HG02938 (cell line): ENCODE results near the gene COX19.

Experiments used
- ATAC-seq: cut with Tn5 transposase; IDR thresholded peaks from one replicate; pipeline ENCODE4 v1.9.1; 2021; ENCODE audit warnings: mild to moderate bottlenecking, moderate library complexity; ENCODE audit not compliant: unreplicated experiment

COX19 gene

DNA sequence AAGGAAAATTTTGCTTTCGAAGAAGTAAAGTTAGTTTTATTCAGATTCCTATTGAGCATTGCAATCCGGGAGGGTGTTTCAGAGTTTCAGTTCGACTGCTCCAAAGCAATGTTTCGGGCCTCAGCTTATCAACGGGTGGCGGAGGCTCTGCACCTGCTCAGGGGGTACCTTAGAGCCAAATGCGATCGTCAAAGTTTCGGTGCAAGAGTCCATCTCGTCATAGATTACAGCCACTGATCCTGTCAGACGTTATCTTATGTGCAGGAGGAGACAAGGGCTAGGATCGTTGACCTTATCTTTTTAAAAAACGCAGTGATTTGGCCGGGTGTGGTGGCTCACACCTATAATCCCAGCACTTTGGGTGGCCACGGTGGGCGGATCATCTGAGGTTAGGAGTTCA lies 3.8 kb upstream of the COX19 start:
- ATAC-seq = no peak

DNA sequence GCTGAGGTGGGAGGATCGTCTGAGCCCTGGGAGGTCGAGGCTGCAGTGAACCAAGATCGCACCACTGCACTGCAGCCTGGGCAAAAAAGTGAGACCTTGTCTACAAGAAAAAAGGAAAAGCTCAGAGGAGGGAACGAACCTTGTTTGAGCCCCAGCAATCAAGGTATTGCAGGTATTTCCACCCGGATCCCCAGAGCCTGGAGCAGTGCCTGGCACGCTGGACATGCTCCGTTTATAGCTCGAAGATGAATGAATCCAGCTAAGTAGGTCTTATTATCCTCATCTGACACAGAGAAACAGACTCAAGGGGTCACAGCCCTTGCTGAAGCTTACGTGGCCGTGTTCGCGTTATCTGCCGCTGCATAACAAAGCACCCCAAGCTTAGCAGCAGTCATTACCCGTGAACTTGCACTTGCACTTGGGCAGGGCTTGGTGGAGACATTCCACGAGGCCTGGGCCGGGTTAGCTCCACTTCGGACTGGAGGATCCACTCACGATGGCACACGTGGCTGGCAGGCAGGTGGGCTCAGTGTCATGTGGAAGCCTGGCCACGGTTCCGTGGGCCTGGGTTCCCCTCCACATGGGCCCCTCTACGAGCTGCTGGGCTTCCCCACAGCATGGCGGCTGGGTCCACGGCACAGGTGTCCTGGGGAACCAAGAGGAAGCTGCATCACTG lies 3.2 kb upstream of the COX19 start:
- ATAC-seq = no peak

DNA sequence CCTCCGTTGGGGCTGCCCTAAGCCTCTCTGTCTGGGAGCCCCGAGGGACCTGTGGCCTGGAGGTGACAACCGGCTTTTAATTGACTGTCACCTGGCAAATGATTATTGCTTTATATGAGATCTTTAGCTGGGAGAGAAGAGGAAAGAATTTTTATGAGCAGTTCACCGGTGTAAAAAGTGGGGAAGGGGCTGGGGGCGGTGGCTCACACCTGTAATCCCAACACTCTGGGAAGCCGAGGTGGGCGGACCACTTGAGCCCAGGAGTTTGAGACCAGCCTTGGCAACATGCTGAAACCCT lies 2.6 kb upstream of the COX19 start:
- no peak for ATAC-seq

DNA sequence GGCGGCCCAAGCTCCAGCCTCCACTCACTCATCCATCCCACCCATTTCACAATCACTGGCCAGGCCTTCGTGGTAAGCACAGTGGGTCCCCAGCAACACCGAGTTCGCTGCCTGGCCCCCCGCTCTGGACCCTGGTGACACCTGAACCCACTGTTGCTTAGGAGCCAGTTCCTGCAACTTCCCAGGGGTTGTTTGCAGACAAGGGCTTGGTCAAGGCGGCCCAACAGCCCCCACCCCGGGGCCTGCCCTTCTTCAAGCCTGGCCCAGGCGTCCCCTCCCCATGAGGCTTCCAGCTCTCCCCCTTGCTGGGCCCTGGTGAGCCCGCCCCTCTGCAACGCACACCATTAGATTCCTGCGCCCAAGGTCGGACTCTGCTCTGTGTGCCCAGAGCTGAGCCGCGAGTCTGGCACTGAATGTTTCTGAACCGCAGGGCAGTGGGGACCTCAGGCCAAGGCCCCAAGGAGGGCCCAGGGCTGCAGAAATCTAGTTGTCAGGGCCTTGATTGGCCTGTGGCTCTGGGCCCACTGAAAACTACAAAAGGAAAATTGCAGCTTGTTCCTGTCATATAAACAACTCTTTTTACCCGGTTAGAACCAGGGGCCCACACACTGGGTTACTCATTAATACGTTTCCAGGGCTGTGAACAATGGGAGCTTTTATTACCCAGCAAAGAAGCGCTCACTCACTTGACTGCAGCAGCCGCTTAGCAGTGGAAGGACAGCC lies 2.1 kb upstream of the COX19 start:
- ATAC-seq = no peak

DNA sequence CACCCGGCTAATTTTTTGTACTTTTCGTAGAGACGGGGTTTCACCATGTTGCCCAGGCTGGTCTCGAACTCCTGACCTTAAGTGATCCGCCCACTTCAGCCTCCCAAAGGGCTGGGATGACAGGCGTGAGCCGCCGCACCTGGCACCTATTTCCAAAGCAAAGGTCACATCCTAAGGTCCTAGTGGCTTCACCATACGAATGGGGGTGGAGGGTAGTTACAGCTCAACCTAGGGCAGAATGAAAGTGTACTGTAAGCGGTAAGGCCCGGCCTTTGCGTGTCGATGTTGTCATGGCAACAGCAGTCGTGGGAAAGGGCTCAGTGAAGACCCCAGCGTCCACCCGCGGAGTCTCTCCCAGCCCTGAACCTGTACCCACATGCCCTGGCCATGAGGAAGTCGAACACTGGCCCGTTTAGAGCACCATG lies 1.6 kb upstream of the COX19 start:
- no peak for ATAC-seq

DNA sequence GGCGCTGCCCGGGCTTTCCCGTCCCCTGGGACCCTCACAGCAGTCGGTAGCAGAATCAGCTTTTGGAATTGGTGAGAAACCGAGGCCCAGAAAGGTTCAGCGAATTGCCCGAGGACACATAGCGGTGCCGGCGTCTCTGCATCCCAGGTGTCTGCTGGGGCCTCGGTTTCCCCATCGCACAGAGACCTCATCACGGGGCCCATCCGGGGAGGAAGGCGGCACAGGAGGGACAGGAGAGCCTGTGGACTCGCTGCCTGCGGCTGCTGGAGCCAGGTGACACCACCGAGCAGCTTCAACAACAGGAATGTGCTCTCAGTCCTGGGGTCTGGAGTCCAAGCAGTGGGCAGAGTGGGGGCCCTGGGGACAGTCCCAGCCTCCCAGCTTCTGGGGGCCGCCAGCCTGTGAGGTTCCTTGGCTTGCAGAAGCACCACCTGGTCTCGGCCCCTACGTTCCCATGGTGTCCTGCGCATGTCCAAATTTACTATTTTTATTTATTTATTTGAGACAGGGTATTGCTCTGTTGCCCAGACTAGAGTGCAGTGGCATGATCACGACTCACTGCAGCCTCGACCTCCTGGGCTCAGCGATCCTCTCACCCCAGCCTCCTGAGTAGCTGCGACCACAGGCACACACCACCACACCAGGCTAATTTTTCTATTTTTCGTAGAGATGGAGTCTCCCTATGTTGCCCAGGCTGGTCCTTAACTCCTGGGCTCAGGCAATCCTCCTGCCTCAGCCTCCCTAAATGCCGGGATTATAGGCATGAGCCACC lies 539 bp upstream of the COX19 start:
- no peak for ATAC-seq

DNA sequence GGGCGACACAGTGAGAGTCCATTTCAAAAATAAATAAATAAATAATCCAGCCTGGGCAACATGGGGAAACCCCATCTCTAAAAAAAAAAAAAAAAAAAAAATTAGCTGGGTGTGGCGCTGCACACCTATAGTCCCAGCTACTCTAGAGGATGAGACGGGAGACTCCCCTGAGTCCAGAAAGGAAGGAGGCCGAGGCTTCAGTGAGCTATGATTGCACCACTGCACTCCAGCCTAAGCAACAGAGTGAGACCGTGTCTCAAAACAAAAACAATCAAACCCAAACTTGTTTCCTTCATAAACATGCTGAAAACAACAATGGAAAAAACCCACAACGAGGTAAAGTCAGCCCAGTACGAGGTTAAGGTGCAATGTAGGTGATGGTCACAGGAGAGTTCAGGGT lies 1.2 kb downstream of the COX19 start:
- ATAC-seq = no peak

DNA sequence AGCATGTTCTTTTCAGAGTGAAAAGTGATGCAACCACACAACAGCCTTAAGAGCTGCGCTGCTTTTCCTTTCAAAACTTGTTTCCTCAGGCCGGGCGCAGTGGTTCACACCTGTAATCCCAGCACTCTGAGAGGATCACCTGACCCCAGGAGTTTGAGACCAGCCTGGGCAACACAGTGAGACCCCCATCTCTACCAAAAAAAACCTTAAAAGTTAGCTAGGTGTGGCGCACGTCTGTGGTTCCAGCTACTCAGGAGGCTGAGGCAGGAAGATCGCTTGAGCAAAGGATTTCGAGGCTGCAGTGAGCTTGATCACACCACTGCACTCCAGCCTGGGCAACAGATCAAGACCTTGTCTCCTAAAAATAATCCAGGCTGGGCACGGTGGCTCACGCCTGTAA lies 2.0 kb downstream of the COX19 start:
- no peak for ATAC-seq

DNA sequence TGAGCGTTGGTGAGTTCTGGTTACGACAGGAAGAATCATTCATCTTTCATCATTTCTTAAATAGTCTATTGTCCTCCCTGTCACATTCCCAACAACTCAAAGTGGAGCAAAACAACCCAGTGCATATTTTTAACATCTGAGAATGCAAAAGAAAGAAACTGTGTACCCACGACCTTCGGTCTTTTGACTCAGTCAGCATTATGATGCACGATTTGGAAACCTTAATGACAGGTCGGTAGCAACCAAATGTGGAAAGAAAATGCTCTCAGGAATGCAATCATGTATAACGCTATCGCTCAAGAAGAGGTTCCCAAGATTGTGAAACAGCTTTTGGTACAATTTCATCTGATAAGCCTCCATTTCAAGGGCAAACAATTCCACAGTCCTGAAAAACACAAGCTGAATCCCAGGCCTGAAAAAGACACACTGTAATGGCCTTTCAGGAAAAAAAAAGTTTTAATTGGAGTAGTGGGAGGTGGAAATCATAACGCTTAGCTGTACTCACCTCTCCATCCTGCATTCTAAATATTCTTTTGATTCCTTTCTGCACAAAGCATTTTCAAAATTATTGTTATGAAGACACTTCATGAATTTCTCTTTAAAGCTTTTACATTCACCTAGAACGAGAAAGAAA lies 2.6 kb downstream of the COX19 start:
- no peak for ATAC-seq

DNA sequence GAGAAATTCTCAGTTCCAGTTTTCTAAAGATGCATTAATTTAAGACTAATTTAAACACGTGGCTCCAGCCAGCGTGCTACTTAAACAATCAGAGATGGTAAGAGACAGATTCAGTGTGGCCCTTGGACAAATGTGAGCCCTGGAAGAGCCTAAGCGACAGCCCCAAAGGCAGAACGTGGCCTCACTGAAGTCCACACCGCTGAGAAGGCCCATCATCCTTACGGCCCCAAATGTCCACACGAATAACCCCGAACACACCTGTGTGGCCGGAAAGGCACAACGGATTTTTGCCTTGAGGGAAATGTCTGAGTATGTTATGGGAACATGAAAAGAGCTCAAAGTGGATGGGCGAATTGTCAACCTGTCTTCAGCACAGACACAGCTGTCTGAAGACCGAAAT lies 3.2 kb downstream of the COX19 start:
- no peak for ATAC-seq

DNA sequence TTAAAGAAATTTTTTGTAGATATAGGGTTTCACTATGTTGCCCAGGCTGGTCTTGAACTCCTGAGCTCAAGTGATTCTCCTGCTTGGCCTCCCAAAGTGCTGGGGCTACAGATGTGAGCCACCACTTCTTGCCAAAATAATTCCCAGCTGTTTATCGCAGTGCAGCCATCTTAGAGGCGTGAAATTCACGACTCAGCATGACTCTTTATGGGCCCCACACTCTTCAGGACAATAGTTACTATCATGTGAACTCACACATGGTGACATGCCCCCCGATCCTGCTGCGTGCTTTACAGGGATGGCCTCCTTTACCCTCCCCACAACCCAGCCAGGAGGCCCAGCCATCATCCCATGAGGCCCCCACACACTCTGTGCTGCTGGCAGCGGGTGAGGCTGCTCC lies 4.6 kb downstream of the COX19 start:
- no peak for ATAC-seq

DNA sequence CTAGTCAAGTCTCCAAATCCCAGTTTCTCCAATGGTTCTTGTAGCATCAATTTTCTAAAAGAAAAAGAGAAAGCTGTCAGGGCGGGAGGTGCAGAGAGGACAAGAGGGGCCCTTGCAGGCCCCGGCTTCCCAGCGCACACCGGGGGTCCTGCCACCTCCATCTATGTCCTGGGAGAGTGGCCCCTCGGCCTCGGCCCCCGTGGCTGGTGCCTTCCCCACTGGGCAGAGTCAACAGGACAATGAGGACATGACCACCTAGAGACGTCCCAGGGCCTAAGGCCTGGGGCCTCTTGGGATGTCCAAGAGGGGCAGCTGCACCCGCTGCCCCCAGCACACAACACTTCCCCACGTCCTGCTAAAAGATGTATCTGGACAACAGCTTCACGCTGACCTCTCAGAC lies 5.9 kb downstream of the COX19 start:
- ATAC-seq = no peak

DNA sequence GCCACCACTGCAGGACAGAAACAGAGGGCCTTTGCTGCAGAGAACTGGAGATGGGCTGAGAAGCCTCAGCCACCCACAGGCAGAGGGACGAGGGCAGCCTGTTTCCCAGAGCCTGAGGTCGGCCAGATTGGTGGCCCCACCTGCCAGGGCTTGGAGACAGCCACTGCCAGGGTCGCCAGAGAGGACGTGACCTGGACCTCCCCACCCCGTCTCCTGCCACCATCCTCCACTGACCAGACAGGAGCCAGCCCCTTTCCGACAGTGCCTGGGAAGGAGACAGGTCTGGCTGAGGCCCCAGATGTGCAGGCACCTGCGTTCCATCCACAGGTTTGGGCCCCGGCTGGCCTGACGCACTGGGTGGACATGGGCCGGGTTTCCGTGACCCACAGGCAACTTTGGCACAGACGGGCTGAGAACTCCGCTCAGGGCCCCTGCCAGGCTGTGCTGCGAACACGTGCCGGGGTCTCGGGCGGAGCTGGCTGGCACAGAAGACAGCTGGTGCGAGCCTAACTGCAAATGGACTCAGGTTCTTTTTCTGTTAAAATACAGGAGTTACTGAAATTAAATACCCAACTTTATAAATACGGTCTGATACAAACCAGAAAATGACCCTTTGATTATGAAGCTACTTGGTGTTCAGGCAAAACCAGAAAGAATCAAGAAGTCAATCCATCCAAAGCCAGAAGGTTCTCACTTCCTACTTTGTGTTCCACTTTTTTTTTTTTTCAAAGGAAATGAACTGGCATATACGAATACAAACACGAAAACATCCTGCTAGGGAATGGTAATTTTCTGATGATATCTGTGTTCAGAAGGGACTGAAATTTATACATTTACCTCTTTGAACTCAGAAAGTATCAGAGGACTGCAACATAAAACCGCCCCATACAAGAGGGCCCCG lies 6.9 kb downstream of the COX19 start:
- no peak for ATAC-seq

DNA sequence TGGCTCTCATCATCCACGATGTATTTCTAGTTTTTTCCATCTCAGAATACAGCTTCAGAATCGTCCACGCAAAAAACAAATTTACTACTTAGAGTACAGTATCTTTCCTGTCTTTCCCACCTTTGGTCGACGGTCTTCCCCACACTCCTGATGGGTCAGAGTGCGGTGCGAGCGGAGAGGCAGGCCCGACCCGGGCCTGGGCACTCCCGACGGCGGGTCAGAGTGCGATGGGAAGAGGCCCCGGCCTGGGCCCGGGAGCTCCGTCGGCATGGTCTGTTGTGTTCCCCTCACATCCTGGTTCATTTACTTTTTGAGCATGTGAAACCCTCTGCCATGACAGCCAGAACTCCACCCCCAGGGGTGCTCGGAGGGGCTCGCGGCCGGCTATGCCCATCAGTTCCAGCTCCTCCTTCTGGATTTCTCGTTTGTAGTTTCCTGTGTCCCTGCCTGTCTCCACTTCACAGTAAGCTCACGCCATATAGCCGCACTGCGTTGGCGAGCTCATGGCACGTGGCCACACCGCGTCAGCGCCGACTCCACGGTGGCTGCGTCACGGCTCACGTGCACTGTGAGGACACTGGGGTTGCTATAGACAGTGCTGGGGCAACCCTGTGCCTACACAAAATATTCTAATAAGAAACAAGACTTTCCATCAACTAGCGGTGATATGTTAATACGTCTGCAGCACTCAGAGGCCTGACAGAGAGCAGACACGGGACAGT lies 7.8 kb downstream of the COX19 start:
- no peak for ATAC-seq

DNA sequence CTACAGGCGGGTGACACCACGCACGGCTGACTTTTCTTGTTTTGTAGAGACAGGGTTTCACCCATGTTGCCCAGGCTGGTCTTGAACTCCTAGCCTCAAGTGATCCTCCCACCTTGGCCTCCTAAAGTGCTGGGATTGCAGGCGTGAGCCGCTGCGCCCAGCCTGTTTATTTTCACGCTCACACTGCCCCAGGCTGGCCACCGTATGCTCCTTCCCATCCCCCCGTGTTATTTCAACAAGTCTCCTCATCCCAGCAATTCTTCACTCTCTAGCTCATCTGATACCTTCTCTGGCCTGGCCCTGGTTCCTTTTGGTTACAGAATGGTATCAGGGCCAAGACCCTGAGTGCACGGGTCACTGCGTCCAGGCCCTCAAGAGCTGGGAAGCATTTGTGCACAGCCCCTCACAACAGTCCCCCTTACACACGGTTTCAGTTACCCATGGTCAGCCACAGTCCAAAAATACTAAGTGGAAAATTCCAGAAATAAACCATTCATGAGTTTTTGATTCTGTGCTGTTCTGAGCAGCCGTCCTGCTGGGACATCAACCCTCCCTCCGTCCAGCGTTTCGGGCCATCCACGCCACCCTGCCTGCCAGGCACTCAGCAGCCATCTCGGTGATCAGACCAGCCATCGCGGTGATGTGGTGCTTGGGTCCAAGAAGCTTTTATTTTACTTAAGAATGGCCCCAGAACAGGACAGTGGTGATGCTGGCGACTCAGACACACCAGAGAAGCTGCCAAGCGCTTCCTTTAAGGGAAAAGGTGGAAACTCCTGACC lies 8.9 kb downstream of the COX19 start:
- ATAC-seq = no peak

DNA sequence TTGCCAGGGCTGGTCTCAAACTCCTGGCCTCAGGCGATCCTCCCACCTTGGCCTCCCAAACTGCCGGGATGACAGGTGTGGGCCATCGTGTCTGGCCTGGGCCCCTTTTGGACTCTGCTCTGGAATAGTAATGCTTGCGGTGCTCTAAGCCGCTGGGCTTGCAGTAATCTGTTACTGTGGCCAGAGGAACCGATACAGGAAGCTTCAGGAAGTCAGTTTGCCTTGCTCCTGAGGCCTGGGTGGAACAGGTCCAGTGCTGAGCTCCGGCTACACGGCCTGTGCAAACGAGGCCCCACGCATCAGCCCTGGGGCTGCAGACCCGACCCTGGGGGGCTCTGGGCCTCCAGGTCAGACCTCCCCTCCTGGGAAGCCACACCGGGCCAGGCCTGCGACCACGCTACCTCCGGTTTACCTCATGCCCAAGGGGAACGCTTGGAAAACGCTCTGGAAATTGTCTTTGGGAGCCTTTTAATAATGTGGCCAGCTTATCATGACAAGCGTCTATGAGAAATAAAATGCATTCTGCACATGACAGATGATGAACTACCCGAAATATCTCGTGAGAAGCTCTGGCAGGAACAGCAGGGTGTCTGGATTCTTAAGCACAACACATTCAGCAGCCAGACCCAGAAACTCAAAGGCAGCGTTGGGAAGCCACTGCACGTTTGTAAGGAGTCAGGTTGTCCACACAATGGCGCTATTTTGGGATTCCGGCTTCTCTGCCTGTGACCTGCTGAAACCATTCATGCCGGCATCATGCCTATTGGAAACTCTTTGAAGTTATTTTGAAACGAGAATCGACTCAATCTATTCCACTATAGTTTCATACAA lies 10.7 kb downstream of the COX19 start:
- no peak for ATAC-seq

DNA sequence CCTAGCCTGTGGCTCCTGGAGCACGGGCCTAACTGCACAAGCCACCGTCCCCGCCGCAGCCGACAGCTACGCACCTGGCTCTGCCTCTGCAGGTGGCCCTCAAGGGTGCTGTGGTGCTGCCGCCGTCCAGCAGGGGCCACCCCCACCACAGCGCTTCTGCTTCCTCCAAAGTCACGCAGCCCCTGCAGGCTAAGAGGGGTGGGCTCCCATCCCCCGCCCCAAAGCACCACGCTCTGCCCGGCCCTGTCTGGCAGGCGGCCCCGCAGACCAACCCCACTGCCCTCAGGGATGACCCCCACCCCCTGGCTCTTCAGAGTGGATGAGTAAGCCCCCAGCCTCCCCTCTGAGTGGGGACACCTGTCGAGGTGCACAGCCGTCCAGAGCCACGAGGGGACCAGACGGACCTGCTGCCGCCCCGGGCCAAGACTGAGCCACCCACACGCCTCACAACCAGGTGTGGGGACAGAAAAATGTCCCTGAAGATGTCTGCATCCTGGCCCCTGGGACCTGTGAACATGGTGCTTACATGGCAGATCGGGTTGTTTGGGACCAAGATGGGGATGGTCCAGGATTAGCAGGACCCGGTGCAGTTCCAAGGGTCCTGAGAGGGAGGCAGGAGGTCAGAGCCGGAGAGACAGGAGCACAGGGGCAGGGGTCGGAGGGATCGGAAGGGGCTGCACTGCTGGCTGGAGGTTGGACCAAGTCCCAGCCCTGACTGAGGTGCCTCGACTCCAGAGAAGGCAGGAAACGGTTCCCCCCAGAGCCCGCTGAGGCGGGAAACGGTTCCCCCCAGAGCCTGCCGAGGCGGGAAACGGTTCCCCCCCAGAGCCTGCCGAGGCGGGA lies 11.9 kb downstream of the COX19 start:
- no peak for ATAC-seq
